ENCODE data around the gene ZNF561.

- TF ChIP-seq CTCF (IDR thresholded peaks at IDR 0.05), result no peak
- no peak for TF ChIP-seq EZH2 (IDR thresholded peaks at IDR 0.05; ENCODE audit: borderline replicate concordance, insufficient read depth, low read depth, low read length, poor library complexity, severe bottlenecking)
Observed at GRCh38 chr19:9580728-9581127, 40.3 kb downstream of the ZNF561 start.
